Breast epithelium (tissue), 4 donors: ENCODE measurements around the gene FLYWCH2. TPM values are rescaled to one million over a fixed set of nuclear protein-coding genes. Genes with fewer than 3 reads are reported as not detected.
A peak's percentile ranks its signal among the peaks of the same experiment; 100 is the strongest.
"Not testable (repeated sequence)": the region's sequence is repeated elsewhere in the genome, so short reads cannot be mapped to it uniquely, and the experiment has no call there.

Experiments
- DNase-seq, 2 donors: peaks; one replicate each; pipeline ENCODE4 v3.0.0-alpha.2; 2019; ENCODE audit warnings: low spot score in 2 of 2
- H3K27ac ChIP-seq, 2 donors: fragments of 200-600 bp; sonication (generic) in 1 of 2; one replicate each; pipeline ENCODE4 v1.5.1; 2016 to 2019; ENCODE audit warnings: mild to moderate bottlenecking in 1 of 2
- H3K27me3 ChIP-seq, 2 donors: fragments of 200-600 bp; sonication (generic) in 1 of 2; one replicate each; pipeline versions ENCODE4 v1.5.1 to v1.6.0; 2017 to 2019; ENCODE audit warnings: control low read depth in 1 of 2, mild to moderate bottlenecking in 1 of 2
- H3K36me3 ChIP-seq: fragments of 200-600 bp; one replicate; pipeline ENCODE4 v1.5.1; 2019
- H3K4me1 ChIP-seq, 2 donors: fragments of 200-600 bp; sonication (generic); one replicate each; pipeline ENCODE4 v1.5.1; 2016 to 2019; ENCODE audit warnings: control low read depth in 1 of 2
- H3K4me3 ChIP-seq, 3 donors: fragments of 200-600 bp; sonication (generic); 1 replicate in 2 of 3; 2 replicates in 1 of 3; pipeline ENCODE4 v1.5.1; 2016 to 2019; ENCODE audit warnings: mild to moderate bottlenecking in 3 of 3, moderate library complexity in 2 of 3
- H3K9me3 ChIP-seq, 2 donors: fragments of 200-600 bp; sonication (generic) in 1 of 2; one replicate each; pipeline ENCODE4 v1.5.1; 2016 to 2019; ENCODE audit warnings: control low read depth in 1 of 2
- CTCF ChIP-seq, 3 donors: fragments of 450-650 bp; IDR thresholded peaks; one replicate each; pipeline ENCODE4 v1.5.1; 2016 to 2017; ENCODE audit warnings: antibody characterized with exemption in 3 of 3, mild to moderate bottlenecking in 3 of 3, moderate library complexity in 3 of 3
- POLR2A ChIP-seq: fragments of 450-650 bp; IDR thresholded peaks from one replicate; pipeline ENCODE4 v1.6.1; 2016; ENCODE audit warnings: antibody characterized with exemption, mild to moderate bottlenecking, moderate library complexity
- POLR2AphosphoS5 ChIP-seq, 3 donors: sonication (generic); formaldehyde crosslinking; IDR thresholded peaks; one replicate each; pipeline ENCODE4 v1.6.1; 2017; ENCODE audit warnings: antibody characterized with exemption in 3 of 3
- intact Hi-C: fragments of 100-400 bp; cut with DNase I; formaldehyde crosslinking; loops from one replicate; pipeline ENCODE4 v1.15.1; 2023; ENCODE audit warnings: low total_unique reads
- total RNA-seq, 3 donors: library from RNA; depleted of rRNA; stranded (reverse); fragments of >200 nt; gene quantifications; one replicate each; pipeline ENCODE4 v1.1.0, GENCODE V29; 2016

Gene FLYWCH2
- total RNA-seq, 3 donors from 2014 or later, result 36.0 to 49.2 (median 47.9) TPM

GRCh38 chr16:2905988-2906387 lies 23.0 kb downstream of the FLYWCH2 start:
- TF ChIP-seq POLR2AphosphoS5 (IDR thresholded peaks at IDR 0.05) (peak in 1 of 3 donors; percentile 16), POLR2A (no peak), CTCF (IDR thresholded peaks at IDR 0.05) (no peak)
- Histone ChIP-seq H3K9me3 (no peaks in the 10 kb centered on the region), H3K4me1 (no peaks in the 10 kb centered on the region), H3K36me3 (no peaks in the 10 kb centered on the region), H3K4me3 (peak overlapping the region in 1 of 3 donors; percentile 41), H3K27ac (peak overlapping the region; percentile 23 to 83), H3K27me3 (no peaks in the 10 kb centered on the region)
- DNase-seq, result no peak
- intact Hi-C loops, result no loop called here

DNA sequence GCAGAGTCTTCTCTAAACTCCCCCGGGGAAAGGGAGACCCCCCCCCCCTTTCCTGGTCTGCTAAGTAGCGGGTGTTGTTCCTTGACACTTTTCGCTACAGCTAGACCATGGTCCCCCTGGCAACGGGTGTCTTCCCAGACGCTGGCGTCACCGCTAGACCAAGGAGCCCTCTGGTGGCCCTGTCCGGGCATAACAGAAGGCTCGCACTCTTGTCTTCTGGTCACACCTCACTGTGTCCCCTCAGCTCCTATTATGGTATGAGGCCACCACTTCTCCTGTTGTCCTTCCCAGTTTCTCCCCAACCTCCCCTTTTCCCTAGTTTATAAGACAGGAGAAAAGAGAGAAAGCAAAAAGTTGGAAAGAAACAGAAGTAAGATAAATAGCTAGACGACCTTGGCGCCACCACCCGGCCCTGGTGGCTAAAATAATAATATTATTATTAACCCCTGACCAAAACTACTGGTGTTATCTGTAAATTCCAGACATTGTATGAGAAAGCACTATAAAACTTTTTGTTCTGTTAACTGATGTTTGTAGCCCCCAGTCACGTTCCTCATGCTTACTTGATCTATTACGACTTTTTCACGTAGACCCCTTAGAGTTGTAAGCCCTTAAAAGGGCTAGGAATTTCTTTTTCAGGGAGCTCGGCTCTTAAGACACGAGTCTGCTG lies 24.2 kb downstream of the FLYWCH2 start:
- H3K36me3 ChIP-seq, H3K4me1 ChIP-seq, H3K27me3 ChIP-seq, H3K4me3 ChIP-seq, intact Hi-C loops, H3K9me3 ChIP-seq: not testable (repeated sequence)
- DNase-seq, result peak in 1 of 2 donors; percentile 71
- peak overlapping the region in 1 of 2 donors; percentile 83 for H3K27ac ChIP-seq
- peak; percentile 78 to 89 (median 83) for TF ChIP-seq CTCF (IDR thresholded peaks at IDR 0.05)

- intact Hi-C loops, result no loop called here
Measured at GRCh38 chr16:2910441-2910969, 27.5 kb downstream of the FLYWCH2 start.

GRCh38 chr16:2911638-2912329 lies 28.8 kb downstream of the FLYWCH2 start, which contains the start of gene FLYWCH1:
TSS of gene FLYWCH1 (plus strand) at chr16:2911931. CDS start at chr16:2929686, 17,755 bp downstream.
- intact Hi-C loops, result no loop called here
- Histone ChIP-seq H3K36me3 (no peaks in the 10 kb centered on the region), H3K4me3 (peak within 1 kb of the TSS; percentile 86 to 91 (median 88)), H3K9me3 (no peaks in the 10 kb centered on the region), H3K27me3 (no peaks in the 10 kb centered on the region), H3K4me1 (peaks cover 0 to 5% of the 10 kb centered on the region in 2 donors), H3K27ac (peak within 1 kb of the TSS; percentile 77 to 91)
- TF ChIP-seq POLR2A, result no peak
- peak; percentile 45 to 67 (median 45) for TF ChIP-seq POLR2AphosphoS5 (IDR thresholded peaks at IDR 0.05)
- TF ChIP-seq CTCF (IDR thresholded peaks at IDR 0.05), result no peak
- peak; percentile 98 for DNase-seq

More at GRCh38 chr16:2910441-2910969, 27.5 kb downstream of the FLYWCH2 start:
- Histone ChIP-seq H3K9me3 (no peaks in the 10 kb centered on the region), H3K27ac (no peak overlapping the region), H3K27me3 (no peaks in the 10 kb centered on the region), H3K4me3 (no peak overlapping the region), H3K36me3 (no peaks in the 10 kb centered on the region), H3K4me1 (peaks cover 0 to 5% of the 10 kb centered on the region in 2 donors)
- TF ChIP-seq POLR2AphosphoS5 (IDR thresholded peaks at IDR 0.05) (no peak), POLR2A (no peak), CTCF (IDR thresholded peaks at IDR 0.05) (no peak)
- no peak for DNase-seq
